Cortex of kidney (tissue), 1 donor: ENCODE results near the gene SLC6A7.

Source experiments
- DNase-seq: peaks from one replicate; lab custom pipeline; 2025; lab: John Stamatoyannopoulos, UW

SLC6A7 gene

DNA sequence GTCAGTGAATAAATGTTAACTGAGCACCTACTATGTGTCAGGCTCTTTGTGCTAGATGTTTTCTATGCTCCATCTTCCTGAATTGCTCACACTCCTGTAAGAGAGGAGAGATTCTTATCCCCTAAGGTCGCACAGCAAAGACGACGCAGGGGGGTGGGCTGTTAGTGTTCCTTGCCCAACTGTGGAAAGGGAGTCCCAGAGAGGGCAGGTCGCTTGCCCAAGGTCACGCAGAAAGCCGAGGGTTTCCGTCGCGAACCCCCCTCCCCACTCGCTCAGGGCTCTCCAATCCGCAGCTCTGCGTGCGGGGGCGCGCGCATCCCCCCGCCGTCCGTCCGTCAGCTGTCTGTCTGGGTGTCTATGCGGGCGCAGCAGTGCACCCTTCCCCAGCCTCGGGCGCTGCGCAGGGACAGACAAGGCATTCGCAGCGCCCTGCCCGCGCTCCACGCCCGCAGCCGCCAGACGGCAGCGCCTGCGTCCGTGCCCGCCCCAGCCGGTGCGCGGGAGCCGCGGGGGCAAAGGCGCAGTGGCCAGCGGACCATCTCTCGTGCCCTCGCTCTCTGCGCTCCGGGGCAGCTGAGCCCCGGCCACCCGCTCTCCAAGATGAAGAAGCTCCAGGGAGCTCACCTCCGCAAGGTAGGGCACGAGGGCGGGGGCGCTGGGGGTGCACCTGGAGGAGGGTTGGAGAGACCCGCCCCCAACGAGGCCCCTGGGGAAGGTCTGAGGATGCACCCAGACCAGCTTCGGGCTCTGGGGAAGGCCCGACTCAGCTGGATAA is at the start of gene SLC6A7:
Gene SLC6A7, plus strand, starts transcription at position 335 of the 775 bp plus-strand sequence. Its CDS starts 266 bp downstream, at position 601.
- DNase-seq: no peak

DNA sequence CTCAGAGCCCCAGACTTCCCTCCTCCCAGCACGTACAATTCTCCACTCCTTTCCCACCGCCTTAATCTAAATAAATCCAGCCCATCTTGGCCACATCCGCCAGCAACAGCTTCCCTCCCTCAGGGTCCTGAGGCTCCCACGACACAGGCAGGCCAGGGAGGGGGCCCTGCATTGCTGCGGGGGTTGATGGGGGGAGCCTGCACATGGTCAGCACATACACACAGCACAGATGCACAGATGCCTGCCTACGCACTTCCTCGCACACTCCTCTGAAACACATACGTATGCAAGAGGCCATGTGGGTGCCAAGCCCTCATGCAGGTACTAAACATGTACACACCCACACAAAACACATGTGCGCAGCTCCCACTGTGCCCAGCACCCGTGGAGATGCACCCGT is 49.0 kb upstream of the SLC6A7 start:
- DNase-seq: no peak

DNA sequence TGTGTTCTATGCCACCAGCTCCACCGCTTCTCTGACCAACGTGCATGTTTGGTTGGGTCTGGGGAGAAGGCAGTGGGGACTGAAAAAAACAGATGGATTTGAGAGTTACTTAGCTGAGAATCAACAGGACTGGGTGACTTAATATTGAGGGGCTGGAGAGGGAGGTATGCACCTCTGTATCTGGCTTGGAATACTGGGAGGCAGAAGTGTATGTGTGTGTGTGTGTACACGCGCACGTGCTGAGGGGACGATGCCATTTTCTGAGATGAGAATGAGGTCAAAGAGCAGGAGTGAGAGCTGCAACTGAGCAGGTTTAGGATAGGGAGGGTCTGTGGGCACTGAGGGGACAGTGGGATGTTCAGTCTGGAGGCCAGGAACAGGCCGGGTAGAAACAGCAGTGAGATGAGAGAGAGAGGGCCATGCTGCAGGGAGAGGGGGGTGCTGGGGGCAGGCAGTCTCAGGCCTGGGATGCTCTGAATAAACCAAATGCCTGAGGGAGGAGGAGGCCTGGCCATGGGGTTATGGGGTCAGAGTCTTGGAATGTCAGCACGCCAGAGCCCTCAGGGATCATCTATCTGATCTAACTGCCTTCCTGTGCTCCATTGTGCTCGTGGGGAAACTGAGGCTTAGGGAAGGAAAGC is 48.2 kb upstream of the SLC6A7 start:
- no peak for DNase-seq

DNA sequence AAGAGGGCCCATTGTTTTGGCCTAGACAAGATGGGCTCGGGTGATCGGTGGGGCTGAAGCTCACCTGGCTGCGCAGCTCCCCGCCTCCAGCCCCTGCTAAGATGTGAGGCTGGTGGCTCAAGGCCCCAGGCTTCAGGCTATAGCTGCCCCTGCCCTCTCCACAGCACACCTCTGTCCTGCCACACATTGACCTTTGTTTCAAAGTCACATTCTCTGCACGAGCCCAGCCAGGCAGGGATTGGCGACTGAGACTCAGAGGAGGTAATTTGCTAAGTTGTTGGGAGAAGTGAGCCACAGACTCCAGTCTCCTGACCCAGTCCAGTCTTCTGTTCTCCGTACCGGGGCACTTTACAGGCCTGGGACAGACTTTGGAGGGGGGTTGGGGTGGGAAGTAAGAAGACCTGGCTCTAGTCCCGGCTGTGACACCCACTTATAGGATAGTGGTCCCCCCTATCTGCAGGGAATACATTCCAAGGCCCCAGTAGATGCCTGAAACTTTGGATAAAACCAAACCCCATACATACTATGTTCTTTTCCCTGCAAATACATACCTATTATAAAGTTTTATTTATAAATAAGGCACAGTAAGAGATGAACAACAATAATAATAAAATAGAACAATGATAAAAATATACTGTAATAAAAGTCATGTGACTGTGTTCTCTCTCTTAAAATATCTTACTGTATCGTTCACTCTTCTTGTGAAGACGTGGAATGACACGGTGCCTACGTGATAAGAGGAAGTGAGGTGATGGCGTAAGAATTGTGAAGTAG is 47.5 kb upstream of the SLC6A7 start:
- no peak for DNase-seq

DNA sequence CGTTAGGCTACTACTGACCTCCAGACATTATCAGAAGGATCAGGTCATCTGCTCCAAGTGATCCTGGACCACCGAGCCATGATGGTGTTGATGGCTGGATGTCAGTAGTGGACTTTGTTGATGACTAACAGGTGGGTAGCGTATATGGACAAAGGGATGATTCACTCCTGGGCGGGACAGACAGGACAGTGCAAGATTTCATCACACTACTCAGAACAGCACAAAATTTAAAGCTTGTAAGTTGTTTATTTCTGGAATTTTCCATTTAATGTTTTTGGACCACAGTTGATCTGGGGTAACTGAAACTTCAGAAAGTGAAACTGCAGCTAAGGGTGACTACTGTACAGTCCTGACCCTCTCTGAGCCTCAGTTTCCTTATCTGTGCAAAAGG is 46.9 kb upstream of the SLC6A7 start:
- no peak for DNase-seq

DNA sequence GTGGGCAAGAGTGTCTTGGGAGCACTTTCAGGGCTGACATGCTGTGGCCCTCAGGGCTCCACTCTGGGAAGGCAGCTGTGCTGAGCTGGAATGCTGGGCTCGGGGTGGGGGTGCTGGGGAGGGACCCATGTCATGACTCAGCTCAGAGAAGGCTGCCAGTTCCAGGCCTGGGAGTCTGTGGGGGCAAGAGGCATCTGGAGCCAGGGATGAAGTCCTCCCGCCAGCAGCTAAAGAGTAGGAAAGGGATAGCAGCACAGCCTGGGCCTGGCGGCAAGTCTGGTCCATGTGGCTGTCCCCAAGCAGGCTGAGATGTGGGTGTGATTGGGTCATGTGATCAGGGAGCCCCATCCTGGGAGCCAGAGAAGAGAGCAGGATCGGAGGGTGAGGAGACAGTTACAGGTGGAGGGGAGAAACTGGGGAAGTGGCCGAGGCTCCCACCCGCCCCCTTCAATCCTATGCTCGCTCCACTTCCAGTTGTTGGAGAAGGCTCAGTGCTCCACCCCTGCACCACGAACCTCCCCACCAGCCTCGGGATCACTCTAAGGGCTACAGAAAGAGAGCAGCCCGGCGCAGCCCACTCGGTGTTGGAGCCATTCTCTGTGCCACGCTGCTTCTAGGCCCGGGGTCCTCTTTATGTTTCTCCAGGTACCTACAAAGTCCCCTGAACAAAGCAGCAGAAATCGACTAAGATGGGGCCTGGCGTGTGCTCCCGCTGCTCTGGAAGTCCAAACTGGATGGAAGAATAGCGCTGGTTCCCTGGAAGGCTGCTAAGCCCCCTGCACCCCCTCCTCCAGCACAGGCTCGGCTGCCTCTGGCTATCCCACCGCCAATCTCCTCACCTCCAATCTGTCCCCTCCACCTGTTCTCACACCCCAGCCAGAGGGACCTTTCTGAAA is 46.3 kb upstream of the SLC6A7 start:
- DNase-seq: no peak

DNA sequence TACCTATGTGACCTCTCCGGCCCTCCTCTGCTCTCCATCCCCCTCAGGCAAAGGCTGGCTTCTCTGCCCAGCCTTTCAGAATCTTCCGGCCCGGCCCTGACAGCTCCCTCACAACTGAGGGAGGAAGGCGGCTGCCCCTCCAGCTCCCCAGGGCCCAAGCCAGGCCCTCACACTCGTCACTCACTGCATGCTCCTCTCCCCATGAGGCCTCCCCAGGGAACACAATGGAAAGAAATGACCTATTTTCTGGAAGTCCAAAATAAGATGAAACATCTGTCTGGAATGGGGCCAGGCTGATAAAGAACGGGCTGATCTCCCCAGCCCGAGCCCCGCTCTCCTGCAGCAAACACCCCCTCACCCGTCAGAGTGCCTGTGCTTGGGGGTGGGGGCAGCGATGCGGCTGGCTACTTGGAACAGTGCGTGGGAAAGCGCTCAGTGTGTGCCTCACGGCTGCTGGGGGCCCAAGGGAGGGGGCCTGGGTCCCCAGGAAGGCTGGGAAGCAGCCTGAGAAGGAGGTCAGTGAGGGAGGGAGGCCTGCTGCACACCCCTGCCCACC is 45.5 kb upstream of the SLC6A7 start:
- DNase-seq: no peak

DNA sequence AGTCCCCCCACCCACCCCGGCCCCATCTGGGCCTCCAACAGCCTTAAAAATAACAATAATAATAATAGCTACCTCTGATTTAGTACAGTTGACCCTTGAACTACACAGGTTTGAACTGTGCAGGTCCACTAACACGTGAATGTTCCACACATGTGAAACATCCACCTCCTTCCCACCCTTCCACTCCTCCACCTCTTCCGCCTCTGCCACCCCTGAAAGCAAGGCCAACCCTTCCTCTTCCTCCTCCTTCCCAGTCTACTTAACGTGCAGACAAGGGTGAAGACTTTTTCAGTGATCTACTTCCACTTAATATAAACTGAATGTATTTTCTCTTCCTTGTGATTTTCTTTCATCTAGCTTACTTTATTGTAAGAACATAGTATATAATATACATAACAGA is 45.0 kb upstream of the SLC6A7 start:
- DNase-seq: no peak

DNA sequence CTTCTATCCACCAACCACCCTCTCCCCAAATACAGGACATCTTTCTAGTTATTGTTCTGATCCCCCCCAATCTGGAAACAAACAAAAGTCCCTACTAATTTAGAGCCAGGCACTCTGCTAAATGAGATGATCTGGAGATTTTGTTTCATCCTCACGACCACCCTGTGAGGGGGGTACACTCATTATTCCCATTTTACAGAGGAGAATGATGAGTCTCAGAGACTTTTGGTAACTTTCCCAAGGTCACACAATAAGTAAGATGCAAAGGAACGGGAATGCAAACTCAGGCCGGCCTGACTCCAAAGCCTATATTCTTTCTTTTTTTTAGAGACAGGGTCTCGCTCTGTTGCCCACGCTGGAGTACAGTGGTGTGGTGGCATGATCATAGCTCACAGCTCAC is 43.6 kb upstream of the SLC6A7 start:
- DNase-seq: no peak

DNA sequence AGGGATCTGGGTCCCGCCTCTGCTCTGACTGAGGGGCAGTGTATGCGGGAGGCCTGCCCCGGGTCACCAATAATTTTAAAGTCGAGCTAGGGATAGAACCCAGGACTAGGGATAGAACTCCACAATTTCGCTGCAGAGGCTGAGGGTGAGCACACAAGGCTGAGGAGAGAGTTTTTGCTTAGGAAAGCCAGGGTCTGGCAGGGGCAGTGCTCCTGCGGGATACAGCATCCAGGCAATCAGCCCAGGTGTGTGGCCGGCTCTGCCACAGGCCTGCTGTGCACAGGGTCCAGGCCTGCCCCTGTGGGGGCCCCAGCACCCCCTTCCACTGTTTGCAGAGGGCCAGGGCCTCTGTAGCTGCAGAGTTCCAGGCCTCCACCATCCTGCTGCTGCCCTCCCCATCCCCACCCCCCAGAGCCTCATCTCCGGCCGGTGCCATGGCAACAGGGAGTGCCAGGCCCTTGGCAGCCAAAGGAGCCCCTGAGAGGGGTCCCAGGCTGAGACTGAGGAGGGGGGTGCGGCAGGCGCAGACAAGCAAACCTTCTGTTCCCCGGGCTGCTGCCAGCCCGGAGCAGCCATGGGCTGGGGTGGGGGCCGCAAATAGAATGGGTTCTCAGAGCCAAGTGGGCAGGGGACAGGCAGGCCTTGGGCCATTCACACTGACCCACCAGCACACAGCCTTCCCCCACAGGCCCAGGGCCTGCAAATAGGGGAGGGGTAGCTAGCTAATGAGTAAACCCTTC is 42.8 kb upstream of the SLC6A7 start:
- DNase-seq: no peak

DNA sequence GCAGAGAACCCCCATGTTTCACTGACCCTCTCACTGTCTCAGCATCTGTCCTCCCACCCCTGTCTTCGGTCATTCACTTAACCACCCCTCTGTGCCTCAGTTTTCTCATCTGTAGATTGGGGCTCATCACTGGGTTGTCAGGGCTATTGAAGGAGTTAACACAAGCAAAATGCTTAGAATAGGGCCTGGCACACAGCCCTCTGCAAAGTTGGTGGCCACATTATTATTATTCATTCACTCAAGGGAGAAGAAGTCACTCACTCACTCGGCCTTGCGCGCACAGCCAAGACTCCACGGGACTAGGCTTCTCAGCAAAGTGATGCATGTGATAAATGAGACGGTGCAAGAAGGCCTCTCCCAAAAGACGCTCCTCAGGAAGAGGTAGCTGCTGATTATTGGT is 42.2 kb upstream of the SLC6A7 start:
- no peak for DNase-seq

DNA sequence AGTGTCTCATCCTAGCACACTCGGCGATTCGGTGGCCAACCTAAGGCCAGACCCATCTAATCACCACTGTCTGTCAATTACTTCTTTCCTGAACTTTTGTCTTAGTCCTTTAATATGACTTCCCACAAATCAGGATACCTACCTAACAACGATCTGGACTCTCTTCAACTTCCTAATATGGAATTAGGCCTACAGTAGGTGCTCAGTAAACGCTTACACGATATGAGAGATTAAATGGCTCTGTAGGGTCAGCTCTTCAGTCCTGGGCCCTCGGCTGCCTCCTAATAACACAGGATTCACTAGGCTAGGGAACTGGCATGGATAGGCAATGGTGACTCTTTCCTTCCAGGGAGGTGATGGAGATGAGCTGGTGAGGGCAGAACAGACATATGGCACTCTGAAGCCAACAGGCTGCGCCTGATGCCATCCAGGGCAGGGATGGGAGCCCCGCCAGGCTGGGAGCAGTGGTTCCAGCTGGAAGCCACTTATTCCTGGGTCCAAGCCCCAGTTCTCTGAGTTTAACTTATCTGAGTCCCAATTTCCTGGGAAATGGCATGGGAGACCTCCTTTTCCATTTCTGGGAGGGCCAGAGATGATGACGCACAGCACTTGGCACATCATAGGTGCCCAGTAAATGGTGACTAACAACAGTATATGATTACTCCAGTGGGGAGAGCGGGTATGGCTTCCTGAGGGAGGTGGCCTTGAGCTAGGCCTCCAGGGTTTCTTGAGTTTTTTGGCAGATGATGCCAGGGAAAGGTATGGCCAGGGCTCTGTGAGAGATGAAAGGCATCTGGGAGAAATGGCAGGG is 41.5 kb upstream of the SLC6A7 start:
- DNase-seq: no peak

DNA sequence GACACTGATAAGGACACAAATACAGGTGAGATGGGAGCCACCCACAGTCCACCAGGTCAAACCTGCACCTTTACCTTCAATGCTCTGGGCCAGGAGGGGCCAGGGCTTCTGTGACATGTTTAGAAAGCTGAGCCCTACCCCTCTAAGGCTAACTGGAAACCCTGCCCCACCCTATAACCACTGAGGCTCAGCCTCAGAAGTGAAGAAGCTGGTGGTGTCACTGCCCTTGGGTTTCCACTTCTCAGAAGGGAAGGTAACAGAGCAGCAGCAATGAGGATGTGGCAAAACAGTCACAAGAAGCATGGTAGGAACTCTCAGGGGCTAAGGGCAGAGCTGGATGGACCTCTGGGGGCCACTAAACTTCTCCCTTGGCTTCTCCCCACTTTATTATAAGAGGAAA is 40.2 kb upstream of the SLC6A7 start:
- DNase-seq: no peak

DNA sequence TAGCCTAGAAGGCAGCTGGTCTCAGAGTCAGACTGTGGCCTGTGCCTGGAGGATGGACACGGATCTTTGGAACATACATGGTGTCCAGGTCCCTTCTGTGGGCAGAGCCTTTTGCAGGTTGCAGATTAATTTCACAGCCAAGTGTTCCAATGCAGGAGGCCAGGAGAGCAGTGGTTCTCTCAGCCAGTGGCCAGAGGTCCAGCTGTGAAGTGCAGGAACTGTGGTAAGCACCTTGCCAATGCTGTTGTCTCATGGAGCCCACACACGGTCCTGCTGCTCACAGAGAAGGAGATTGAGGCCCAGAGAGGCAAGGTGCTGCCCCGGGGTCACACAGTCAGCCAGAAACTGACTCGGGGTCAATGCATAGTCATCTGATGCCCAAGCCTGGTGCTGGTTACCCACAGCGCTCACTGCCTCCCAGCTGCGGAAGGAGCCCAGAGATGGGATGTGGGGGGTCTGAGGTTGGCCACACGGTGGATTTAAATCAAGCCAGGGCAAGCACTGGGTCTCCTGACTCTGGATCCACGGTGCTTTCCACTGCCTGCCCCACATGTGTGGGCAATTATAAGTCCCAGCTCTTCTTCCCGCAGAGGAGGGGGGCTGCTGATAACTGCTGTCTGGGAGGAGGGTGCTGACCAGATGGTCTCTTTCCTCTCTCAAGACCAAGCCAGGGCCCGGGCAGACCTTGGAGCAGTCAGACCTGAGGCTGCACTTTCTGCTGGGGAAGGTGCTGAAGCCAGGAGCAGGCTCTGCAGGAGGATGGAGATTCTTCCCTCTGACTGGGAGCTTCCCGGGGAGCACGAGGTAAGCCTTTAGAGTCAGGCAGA is 37.0 kb upstream of the SLC6A7 start:
- DNase-seq: no peak

DNA sequence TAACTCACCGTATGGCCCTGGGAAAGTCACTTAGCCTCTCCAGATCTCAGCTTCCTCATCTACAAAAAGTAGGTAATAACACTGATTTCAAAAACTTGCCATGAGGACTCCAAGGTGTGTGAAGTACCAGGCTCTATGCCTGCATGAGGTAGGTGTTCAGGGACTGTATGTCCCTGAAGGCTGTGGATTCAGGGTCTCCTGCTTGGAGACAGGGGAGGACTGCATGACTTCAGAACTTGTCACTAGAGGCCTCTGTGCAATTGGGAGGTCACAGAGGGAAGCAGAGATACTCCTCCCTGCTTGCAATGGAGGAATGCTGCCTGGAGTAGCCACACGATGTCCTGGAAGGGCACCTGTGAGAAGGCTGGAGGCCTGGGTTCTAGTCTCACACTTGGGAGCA is 36.4 kb upstream of the SLC6A7 start:
- DNase-seq: no peak

DNA sequence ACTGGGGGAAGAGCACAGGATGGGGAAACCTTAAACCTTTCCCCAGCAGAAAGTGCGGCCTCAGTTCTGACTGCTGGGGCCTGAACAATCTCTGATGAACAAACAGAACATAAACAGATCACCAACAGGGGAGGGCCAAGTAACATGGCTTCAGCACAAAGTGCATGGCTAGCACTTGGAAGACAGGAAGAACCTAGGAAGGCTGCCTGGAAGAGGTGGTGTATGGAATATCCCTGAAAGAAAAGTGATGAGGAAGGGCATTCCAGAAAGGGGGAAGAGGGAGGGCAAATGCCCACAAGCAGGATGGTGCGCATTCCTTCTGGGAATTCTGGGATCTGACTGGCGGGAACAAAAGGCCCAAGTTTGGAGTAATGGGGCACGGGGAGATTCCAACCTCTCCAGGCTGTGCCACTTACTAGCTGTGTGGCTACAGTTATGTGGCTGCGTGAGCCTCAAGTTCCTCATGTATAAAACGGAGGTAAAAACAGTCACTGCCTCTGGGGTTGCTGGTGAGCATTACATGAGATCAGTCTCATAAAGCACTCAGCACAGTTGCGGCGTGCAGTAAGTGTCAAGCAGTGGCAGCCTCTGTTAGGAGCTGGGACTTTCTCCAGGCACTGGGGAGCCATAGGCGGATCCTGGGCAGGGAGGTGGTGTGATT is 35.8 kb upstream of the SLC6A7 start:
- no peak for DNase-seq

DNA sequence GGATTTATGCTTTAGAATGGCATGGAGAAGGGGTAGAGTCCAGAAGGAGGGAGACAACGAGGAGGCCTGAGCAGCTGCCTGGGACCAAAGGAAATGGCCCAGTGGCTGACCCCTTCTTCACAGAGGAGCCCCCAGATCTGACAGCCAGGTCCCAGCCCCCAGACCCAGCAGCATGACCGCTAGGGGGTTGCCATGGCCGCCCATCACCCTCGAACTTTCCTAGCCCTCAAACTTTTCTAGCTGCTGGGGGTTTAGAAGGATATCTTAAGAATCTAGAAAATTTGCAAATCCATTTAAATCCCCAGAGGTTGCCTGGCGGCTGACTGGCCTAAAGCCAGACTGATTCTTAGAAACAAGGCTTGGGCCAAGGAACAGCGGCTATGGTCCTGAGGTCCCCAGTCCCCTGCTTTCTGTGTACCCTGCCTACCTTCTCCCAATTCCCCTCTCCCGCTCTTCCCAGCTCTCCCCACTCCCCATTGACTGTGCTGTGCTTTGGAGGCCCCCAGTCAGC is 35.2 kb upstream of the SLC6A7 start:
- no peak for DNase-seq

DNA sequence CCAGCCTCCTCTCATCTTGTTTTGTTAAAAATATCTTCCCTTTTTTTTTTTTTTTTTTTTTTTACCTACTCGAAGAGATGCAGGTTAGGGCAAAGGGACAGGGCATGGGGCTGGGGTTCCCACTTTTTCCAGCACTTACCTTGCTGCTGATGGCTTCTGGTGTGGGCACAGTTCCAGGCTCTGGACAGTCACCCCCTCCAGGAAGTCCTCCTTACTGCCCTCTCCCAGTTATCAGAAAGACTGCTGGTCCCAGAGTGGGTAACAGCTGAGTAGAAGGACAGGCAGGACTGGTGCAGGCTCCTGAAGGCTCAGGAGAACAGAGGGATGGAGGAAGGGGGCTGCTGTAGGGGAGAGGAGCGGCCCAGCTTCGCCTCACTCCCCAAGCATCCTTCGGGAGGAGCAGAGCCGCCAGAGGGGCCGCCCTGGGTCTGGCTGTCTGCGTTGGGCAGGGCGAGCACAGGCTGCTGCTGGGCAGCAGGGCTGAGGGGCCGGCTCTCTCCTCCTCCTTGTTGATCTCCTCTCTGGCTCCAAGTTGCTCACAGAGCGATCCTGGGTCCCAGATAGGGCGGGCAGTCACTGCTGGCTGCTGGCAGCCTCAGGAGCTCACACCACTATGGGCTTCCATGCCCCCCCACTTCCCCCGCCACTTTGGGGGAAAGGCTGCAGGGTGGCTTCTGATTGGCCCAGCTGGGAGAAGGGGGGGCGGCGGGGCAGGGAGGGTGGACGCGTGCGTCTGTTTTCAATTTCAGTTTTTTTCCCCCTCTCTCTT is 34.4 kb upstream of the SLC6A7 start, which contains the start of gene PDGFRB:
Gene PDGFRB, minus strand, starts transcription at position 588 of the 769 bp plus-strand sequence. CDS start 18,798 bp downstream, outside the sequence.
- DNase-seq: no peak
